Measurements from ENCODE around the gene NACC2.

DNA sequence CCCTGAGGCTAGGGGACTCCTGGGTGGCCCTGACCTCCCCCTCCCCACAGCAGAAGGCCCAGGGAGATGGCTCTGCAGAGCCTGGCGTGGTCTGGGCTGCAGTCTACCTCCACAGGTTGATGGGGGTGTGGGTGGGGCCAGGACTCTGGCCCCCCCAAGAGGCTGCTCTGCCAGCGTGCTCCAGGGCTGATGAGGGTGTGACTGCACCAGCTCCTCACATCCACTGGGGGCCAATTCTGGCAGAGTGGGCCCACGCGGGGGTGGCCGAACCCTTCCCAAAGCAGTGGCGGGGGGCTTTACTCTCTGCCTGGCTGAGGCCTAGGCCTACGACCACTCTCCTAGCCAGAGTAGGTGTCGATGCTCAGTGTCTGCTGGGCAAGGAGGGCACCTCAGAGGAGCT, 105.9 kb downstream of the NACC2 start:
- TF ChIP-seq, protein P1, sequence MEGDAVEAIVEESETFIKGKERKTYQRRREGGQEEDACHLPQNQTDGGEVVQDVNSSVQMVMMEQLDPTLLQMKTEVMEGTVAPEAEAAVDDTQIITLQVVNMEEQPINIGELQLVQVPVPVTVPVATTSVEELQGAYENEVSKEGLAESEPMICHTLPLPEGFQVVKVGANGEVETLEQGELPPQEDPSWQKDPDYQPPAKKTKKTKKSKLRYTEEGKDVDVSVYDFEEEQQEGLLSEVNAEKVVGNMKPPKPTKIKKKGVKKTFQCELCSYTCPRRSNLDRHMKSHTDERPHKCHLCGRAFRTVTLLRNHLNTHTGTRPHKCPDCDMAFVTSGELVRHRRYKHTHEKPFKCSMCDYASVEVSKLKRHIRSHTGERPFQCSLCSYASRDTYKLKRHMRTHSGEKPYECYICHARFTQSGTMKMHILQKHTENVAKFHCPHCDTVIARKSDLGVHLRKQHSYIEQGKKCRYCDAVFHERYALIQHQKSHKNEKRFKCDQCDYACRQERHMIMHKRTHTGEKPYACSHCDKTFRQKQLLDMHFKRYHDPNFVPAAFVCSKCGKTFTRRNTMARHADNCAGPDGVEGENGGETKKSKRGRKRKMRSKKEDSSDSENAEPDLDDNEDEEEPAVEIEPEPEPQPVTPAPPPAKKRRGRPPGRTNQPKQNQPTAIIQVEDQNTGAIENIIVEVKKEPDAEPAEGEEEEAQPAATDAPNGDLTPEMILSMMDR (IDR thresholded peaks at IDR 0.05; ENCODE audit: extremely low read depth in 1 of 2, insufficient read depth in 1 of 2, low read depth in 1 of 2, low read length in 2 of 2), result peak; percentile 5 to 6
- no peak for TF ChIP-seq JUN (IDR thresholded peaks at IDR 0.05; ENCODE audit: borderline replicate concordance, insufficient read depth, insufficient read length, low read depth)
